GM19351 (cell line): ENCODE data around the gene TBC1D24.
"Not testable (repeated sequence)": the region's sequence is repeated elsewhere in the genome, so short reads cannot be mapped to it uniquely, and the experiment has no call there.

ENCODE experiments used
- ATAC-seq: cut with Tn5 transposase; IDR thresholded peaks from one replicate; pipeline ENCODE4 v1.9.1; 2021; ENCODE audit warnings: mild to moderate bottlenecking, moderate library complexity; ENCODE audit not compliant: unreplicated experiment

TBC1D24 gene

GRCh38 chr16:2554709-2555425, 79.9 kb downstream of the TBC1D24 start:
- not testable (repeated sequence) for ATAC-seq
